Measurements from ENCODE around the gene CRIM1.

Gene CRIM1

DNA sequence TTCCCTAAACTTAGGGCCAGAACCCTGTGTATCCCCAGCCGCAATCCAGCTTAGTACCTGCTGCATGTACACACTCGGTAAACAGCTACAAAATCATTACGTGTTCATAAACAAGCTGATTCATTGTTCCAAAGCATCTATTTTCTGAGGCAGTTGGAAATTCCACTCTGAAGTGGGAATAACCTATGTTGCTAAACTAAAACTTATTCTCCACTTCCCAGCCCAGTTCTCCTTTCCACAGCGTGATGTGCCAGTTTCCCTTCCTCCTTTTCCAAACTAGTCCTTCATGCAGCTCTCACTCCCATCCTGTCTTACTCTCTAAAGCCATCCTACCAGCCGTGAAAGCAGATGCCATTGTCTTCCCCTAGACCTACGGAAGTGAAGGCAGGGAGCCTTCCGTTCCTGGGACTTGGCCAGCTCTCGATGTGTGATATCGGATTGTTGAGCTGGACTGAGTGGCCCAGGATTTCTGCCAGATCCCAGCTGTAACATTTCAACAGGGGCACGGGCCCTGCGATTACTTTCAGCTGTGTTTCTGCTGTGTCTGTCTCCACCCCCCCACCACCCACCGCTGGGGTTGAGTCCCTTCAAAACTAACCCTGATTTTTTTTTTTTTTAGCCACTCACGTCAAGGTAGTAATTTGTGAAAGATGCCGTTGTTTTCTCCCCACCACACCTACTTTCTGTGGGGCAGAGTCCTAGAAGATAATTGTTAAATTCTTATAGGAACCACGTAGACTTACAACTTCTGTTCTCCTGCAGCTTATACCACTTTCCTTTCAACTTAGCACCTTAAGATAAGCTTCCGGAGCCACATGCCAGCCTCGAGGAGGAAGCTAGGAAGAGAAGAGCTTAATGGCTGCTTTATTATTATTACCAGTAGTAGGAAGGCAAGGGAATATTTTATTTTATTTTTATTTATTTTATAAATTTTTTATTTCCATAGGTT is 100.9 kb downstream of the CRIM1 start:
- no peak for DNase-seq

DNA sequence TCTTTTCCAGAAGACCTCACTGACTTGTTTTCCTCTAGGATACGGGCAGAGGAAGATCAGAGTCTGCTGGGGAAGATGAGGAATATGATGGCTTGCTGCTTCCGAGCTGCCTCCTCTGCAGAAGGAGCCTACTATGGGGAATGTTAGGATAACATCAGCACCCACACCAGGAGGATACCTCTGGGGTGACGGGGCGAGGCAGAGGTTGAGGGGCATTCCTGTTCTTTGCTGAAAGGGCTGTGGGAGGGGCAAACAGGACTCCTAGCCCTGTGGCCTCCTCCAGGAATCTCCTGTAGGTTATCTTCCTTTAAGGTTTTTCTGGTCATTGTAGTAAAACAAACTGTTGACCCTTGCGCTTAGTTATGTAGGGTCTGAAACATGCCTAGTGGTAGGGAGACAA is 102.5 kb downstream of the CRIM1 start:
- no peak for DNase-seq

DNA sequence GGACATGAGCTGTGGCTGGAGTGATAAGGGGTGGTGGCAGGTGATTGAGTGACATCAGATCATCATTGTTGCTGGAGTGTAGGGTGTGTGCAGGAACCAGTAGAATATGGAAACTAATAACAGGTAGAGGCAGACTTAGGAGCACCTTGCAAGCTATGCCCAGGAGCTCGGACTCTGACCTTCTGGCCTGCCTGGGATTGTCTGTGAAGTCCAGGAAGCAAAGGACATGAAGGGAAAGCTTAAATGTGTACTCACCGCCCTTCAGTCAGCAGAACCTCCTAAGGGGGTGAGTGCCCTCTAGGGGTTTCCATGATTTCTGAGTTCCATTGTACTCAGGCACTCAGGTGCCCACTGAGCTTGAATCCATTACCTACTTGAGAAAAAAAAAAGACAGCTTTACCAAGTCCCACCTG is 104.2 kb downstream of the CRIM1 start:
- DNase-seq: no peak

DNA sequence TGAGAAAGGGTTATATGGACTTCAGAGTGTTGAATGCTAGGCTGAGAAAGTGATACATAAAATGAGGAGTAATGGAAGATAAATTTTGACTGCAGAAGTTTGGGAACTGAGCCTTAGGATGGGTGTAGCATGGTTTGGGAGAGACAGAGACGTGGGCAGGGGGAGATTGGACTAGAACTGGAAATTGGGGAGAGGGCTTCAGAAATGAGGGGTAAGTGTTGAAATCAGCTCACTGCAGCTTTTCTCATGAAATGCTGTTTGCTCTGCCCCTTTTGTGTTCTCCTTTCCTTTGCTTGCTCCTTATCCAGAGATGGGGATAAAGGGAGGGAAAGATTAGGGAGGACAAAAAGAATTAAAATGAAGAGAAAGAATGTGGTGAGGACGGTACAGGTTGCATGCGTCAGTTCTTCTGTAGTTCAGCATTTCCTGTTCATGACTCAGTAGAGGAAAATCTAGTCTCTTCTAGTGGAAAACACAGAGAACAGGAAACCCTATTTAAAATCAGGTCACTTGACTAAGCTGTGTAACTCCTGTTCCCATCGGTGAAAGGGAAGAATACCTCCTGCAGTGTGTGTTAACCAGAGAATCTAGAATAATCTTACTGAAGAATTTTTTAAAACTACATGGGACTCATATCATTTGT is 105.6 kb downstream of the CRIM1 start:
- DNase-seq: no peak

DNA sequence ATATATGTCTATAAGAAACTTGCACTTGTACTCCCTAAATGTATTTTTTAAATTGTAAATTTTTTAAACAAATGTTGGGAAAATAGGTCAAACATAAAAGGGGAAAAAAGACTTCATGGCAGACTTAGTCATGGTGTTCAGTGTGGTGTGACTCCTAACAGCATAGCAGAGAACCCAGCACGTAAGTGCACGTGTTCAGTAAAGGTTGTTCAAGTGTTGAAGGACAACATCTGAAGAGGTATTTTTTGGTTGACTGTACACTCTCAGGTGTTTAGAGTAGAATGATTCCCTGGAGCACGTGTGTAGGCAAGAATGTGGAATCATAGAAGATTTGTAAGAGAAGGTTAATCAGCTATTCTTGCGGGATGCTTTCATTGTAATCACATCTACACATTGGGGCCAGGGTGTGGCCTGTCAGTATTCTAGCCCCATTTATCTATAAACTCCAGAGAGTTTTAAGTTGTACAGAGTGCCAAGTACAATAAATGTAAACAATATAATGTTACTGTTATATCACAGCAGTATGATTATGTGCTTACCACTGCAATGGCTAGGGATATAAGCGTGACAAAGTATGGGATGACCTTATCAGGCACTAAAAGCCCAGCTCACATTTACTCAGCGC is 106.8 kb downstream of the CRIM1 start:
- no peak for DNase-seq

DNA sequence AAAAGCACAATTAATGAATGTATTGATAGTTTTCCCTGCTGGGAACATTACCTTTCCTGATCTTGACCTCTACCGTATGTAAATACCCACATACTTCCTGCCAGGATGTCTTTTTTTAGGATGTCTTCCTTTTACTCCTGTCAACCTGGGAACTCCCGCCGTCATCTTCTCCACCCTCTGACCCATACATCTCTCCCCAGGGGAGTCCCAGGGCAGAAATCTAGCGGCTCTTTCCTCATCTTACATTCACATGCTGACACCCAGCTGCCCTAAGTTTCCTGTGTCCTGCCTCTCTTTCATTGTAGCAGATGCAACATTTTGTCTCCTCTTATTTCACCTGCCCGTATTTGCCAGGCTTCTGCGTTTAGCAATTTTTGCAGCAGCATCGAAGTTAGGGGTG is 107.8 kb downstream of the CRIM1 start:
- no peak for DNase-seq

DNA sequence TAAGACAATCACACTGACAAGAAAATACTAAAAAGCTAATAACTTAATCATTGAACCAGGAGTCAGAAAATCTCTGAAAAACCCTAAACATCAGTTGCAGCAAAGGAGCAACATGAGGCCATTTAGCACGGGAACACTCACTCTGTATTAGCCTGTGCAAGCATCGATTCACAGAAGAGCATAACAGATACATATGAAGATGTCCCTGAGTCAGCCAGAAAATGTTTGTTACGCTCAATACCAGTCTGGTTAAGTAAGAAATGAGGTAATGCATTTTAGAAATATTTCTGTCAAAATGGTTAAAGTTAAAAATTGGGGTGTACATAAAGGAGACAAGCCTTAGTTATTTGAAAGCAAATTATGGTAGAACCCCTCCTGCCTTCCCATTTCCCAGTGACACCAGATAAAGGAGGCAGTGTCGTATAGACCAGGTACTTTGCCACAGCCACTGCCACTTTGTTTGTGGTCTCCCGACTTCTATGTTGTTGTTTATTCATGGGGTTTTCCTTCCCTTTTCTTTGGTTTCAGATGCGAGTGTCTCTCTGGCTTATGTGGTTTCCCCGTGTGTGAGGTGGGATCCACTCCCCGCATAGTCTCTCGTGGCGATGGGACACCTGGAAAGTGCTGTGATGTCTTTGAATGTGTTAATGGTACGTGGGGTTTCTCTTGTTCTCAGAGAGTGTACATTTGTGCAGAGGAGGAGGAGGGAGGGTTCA is 108.6 kb downstream of the CRIM1 start:
- no peak for DNase-seq

DNA sequence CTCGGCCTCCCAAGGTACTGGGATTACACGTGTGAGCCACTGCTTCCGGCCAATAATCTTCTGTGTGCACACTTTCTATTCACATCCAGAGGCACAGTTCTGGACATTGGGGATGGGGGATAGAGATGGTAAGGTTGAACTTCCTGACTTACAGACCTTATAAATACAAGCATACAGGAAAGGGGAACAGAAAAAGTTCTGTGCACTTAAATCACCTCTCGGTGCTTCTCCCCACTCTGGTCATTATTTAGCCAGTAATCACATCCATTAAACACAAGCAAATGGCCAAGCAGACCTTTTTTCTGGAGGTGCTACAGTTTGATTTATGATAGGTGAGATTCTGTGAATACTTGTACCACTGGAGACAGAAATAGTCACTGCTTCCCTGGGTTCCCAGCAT is 110.6 kb downstream of the CRIM1 start:
- DNase-seq: no peak

DNA sequence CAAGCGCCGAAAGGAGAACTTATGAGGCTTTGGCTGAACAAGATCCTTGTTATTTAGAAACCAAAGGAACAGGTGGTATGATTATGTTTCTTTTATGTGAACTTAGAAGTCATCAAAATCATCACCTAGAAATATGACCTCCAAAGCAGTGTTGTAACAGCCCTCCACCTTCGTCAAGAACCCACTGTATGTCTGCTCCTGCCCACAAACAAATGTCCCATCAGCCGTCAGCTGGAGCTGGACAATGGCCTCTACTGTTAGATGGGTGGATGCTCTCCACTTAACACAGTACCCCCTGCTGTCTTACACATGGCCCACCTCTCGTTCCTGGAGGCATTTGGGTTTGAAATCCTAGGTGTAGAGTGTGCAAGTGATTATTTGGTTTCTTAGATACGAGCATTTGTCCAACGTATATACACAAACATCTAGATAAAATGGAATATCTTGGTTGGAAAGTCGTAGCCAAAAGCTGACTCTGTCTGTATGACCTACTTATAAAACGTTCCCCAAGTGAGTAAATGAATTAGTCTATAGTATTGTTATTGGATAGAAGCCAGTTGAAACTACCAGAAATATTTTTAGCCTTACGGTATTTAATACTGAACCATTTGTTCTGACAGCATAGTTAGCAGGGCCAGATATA is 113.0 kb downstream of the CRIM1 start:
- DNase-seq: no peak

DNA sequence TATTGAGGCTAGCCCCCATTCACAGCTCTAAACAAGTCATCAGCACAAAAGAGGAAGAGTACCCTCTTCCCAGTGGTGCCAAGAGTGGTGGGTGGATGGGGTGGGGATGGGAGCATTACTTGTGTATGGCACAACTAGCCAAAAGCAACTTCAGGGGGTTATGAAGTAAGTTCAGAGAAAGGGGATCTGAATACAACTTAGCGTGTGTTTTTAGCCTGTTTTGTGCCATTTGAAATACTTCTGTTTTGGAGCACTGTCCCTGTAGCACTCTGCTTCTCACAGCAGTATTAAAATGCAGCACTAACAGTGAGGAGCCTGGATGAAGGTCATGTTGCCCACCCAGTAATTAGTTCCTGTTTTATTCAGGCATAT is 113.5 kb downstream of the CRIM1 start:
- no peak for DNase-seq

DNA sequence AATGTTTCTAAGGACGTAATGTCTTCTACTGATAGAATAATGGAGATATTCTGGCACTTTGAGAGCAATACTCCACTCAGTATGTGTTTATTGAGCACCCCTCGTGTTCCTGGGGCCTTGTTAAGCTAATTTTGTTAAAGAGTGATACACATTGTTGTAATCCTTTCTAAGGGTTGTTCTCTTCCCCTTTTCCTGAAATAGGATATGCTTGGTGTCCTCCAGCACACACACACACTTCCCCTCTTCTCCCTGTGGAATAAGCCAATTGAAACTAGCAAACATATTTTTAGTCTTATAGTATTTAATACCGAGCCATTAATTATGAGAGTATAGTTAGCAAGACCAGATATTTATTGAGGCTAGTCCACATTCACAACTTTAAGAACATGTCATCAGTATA is 114.1 kb downstream of the CRIM1 start:
- no peak for DNase-seq

DNA sequence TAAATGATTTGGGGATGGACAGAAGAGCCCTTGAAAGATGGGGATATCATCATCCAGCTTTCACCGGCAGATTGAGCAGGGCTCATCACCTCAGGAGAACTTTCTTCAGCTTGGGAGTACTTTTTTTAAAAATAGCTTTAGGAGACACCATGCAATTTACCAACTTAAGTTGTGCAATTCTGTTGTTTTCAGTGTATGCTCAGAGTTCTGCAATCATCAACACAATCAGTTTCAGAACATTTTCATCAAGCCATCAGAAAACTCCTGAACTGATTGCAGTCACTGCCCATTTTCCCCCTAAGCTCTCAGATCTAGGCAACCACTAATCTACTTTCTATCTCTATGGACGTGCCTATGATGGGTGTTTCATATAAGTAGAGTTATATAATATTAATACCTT is 117.7 kb downstream of the CRIM1 start:
- no peak for DNase-seq

DNA sequence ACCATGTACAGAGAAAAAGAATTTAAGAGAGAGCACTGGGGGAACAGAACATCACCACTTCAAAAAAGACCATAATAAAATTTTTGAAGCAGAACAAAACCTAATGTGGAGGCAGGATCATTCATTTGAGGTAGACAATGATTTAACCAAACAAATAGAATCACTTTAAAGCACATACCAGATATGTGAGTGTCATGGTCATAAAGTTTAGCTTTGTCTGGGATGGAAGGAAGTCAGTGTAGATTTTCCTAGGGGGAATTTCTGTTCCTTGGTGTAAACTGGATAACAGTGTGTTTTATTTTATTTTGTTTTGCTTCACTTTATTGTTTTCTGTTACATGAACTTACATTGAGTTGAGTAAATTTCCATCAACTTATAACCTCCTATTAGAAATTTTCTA is 120.8 kb downstream of the CRIM1 start:
- DNase-seq: no peak

DNA sequence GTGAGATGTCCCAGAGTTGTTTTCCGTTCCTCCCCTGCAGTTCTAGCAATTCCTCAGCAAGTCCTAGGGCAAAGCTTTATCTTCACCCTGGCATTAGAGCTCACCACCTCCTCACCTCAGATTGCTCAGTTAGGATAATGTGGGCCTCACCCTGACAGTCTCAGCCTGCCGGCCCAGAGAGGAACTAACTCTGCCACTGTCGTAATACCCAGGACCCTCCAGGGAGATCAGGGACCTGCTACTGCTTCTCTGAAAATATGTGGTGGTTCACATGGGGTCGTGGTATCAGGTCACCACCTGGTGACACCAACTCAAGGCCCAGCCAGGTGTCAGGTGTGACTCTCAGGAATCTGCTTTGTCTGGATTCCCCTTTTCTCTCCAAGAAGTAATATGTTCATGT is 121.7 kb downstream of the CRIM1 start:
- no peak for DNase-seq

DNA sequence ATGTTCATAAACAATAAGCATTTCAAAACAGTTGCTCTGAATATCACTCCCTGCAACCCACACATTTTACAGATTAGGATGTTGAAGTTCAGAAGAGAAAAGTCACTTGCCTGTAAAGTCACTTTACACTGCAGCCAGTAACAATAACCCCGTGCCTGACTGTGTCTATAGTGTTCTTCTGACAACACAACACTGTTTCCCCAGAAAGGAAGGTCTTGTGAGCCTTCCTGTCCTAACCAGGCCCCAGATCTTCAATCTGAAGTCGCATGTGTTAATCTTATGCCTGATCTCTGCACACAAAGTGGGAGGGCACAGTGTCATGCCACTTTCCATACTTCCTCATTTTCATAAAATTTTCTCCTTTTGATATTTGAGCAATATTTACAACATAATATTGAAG is 122.2 kb downstream of the CRIM1 start:
- no peak for DNase-seq

DNA sequence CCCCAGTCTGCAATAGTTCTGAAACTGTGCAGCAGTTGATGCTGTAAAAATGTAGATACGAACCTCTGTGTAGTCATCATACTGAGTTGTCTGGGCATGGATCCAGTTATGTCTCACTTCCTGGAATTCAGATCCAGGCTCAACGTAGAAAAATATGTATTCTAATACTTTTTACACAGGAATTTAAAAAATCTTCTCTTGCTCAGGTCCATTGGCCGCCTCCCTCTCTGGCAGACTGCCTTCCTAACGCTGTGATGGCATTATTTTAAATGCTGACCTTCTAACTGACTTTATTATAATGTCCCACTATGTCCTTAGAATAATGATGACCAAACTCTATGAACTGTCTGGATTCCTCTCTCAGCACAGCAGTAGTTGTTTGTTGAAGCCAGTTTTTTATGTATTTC is 122.8 kb downstream of the CRIM1 start:
- DNase-seq: no peak

DNA sequence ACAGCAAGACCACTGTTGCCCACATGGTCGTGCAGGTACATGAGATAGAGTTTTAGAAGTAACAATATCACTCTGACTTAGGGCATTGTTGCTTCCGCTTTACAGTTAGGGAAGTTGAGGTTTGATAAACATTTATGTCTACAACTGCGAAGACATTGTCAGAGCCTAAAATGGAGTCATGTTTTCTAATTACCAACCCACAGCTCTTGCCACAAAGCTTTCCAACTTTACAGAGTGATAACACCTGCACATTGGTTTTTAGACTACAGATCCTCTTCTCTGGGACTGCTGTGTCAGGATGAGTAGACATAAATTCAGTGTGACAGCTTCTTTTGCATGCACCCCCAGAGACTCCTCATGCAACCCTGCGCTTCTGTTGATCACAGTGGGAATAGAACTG is 123.4 kb downstream of the CRIM1 start:
- no peak for DNase-seq

DNA sequence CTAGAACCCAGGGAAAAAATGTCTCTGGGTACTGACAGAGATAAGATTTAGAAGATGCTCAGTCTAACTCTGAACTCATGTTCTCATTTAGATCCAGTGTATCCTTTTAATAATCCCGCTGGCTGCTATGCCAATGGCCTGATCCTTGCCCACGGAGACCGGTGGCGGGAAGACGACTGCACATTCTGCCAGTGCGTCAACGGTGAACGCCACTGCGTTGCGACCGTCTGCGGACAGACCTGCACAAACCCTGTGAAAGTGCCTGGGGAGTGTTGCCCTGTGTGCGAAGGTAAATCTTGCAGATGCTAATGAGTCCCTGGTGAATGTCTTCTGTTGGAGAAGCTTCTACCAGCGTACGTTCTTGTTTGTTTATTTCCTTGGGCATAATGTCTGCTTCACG is 123.8 kb downstream of the CRIM1 start:
- no peak for DNase-seq

DNA sequence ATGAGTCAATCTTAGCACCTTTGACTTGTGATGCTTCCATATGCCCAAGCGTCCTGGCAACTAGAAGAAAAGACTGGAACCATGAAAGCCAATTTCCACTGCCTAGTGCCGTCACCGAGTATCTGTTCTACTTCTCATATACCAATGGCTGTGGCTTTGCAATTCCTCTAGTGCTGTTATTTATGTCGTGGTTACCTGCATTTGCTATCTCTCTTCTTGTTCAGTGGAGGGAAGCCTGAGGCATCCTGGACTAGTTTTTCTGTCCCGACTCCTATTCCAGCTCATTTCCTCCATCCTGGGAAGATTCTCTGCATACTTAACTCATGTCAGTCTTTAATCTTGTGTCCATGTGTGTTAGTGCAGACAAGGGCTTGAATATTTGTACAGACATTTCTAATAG is 124.5 kb downstream of the CRIM1 start:
- no peak for DNase-seq

DNA sequence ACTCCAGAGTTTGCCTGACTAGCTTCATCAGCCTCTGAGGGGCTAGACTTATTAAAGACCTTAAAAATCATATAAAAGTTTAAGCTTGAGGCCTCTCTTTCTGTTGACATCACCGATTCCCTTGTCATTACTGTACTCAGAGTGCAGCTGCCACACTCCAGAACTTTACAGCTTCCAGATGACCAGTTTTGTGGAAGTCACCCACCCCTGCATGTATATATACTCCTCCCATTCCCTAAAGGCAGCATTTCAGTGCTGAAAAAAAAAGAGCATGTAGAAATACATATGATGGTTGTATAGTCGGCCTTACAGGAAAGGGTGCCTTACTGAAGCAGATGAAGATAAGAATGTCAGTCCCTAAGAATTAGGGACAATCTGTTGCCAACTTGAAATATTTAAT is 125.1 kb downstream of the CRIM1 start:
- DNase-seq: no peak

DNA sequence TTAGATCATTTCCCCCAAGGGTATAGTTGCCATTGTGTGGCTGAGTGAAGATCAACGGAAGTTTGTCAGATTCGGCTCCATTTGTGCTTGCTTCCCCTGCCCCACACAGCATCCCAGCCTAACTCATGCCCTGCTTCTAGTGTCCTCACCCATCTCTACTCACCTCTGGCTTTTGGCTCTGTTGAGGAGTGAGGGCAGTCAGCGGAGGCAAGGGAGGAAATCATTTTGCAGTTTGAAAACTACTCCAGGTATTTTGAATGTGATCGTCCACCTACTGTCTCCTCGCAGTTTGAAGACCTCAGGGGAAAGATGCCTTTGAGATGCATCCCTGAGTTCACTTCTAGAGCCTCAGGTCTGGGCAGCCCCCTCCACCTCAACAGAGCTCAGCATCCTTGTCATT is 126.1 kb downstream of the CRIM1 start:
- no peak for DNase-seq

DNA sequence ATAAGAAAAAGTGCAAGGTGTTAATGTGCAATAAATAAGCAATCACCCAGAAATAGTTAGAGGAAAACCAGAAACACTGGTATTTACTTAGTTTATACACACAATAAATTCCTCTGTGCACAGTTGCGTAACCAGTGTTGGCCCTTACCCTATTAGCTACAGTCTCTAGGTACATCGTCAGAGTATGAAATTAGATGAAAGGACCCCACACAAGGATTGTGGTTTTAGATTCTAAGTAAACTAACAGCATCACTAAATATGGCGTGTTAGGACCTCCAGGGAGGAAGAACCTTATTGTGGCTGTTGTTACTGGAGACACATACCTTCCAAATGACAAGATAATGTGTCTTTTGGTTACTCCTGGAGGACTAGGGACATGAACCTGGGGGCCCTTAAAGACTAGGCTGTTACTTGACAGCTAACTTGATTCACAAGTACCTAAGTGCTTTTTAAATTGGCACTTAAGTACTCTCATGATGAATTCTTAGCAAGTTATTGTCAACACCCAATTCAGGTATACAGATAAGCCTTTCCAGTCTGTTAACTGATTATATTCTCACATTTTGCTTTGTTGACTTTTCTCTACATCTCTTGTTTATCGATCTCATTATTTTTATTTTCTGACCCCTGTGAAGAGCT is 127.1 kb downstream of the CRIM1 start:
- DNase-seq: no peak
